OCI-LY7 (cell line): ENCODE results near the gene FRMD5. TPM values are rescaled to one million over a fixed set of nuclear protein-coding genes. Genes with fewer than 3 reads are reported as not detected.

Experiments
- BruUV-seq: library from RNA; stranded (reverse); fragments of 400-500 nt; replicated peaks from 2 replicates; lab custom pipeline; 2021; lab: Mats Ljungman, UMichigan
- CTCF ChIA-PET: fragments of 300-600 bp; sonication (Branson Sonifier 250); formaldehyde crosslinking; loops from one replicate; lab custom pipeline; 2022; ENCODE audit warnings: antibody characterized with exemption; ENCODE audit not compliant: unreplicated experiment; lab: Charles Lee
- POLR2A ChIA-PET: fragments of 300-600 bp; sonication (Branson Sonifier 250); formaldehyde crosslinking; loops from one replicate; lab custom pipeline; 2022; ENCODE audit warnings: antibody characterized with exemption; lab: Charles Lee
- DNase-seq: peaks from one replicate; pipeline ENCODE4 v3.0.0-alpha.2; 2015; ENCODE audit warnings: low spot score
- H2AFZ ChIP-seq: fragments of 200-600 bp; sonication (generic), shearing (Covaris generic); 2 replicates; pipeline ENCODE4 v1.6.1; 2014; ENCODE audit warnings: mild to moderate bottlenecking, antibody characterized with exemption, low read length, moderate library complexity
- H3K27ac ChIP-seq: fragments of 200-600 bp; sonication (generic); 2 replicates; pipeline ENCODE4 v1.5.1; 2014; ENCODE audit warnings: mixed run types, low read depth, mild to moderate bottlenecking, moderate library complexity, low read length, inconsistent platforms; ENCODE audit not compliant: poor library complexity, severe bottlenecking
- H3K36me3 ChIP-seq: fragments of 200-600 bp; sonication (generic); 2 replicates; pipeline ENCODE4 v1.6.1; 2014; ENCODE audit warnings: mild to moderate bottlenecking, antibody characterized with exemption, low read length, moderate library complexity, mixed read lengths; ENCODE audit not compliant: insufficient read depth
- H3K4me1 ChIP-seq: fragments of 200-600 bp; sonication (generic); 2 replicates; pipeline ENCODE4 v1.5.1; 2014; ENCODE audit warnings: mild to moderate bottlenecking, low read length; ENCODE audit not compliant: insufficient read depth, poor library complexity, severe bottlenecking
- H3K4me2 ChIP-seq: fragments of 200-600 bp; sonication (generic); 2 replicates; pipeline ENCODE4 v1.6.1; 2014; ENCODE audit warnings: mild to moderate bottlenecking, low read length
- H3K4me3 ChIP-seq: fragments of 200-600 bp; sonication (generic); 2 replicates; pipeline ENCODE4 v1.5.1; 2014; ENCODE audit warnings: mild to moderate bottlenecking, low read depth, low read length; ENCODE audit not compliant: poor library complexity, severe bottlenecking
- H3K79me2 ChIP-seq: fragments of 200-600 bp; sonication (generic); 2 replicates; pipeline ENCODE4 v1.6.1; 2016; ENCODE audit warnings: low read depth, mild to moderate bottlenecking, low read length, moderate library complexity, mixed read lengths; ENCODE audit not compliant: insufficient read depth
- H3K9me2 ChIP-seq: fragments of 200-600 bp; sonication (generic); 2 replicates; pipeline ENCODE4 v1.6.1; 2016; ENCODE audit warnings: mild to moderate bottlenecking, low read length, mixed read lengths; ENCODE audit not compliant: insufficient read depth
- H3K9me3 ChIP-seq: fragments of 200-600 bp; sonication (generic); 2 replicates; pipeline ENCODE4 v1.6.1; 2014; ENCODE audit warnings: mild to moderate bottlenecking, mixed run types, low read length, mixed read lengths
- H4K20me1 ChIP-seq: fragments of 200-600 bp; sonication (generic); 2 replicates; pipeline ENCODE4 v1.6.1; 2014; ENCODE audit warnings: mild to moderate bottlenecking, antibody characterized with exemption, low read length, moderate library complexity, mixed read lengths; ENCODE audit not compliant: insufficient read depth
- EZH2phosphoT487 ChIP-seq: fragments of 200-600 bp; sonication (generic); IDR thresholded peaks from 2 replicates; pipeline ENCODE4 v1.6.1; 2018; ENCODE audit warnings: low read depth, borderline replicate concordance, mild to moderate bottlenecking, mixed run types, antibody characterized with exemption, low read length, moderate library complexity, mixed read lengths
- intact Hi-C: fragments of 100-400 bp; cut with micrococcal nuclease; formaldehyde crosslinking; loops from one replicate; pipeline ENCODE4 v1.10.0; 2022; ENCODE audit not compliant: unreplicated experiment
- total RNA-seq, 2 experiments: library from RNA; depleted of rRNA in 1 of 2; stranded (reverse); fragments of >200 nt in 1 of 2; shearing (Covaris generic) in 1 of 2; gene quantifications; 2 replicates each; pipeline ENCODE4 v1.2.3, GENCODE V29; 2014 to 2022
- TF ChIP-seq, protein P1 (sequence below): fragments of 200-600 bp; sonication (generic); conservative IDR thresholded peaks from 2 replicates; pipeline ENCODE4 v1.5.1; 2014; ENCODE audit warnings: mild to moderate bottlenecking, antibody characterized with exemption, low read length, moderate library complexity, mixed read lengths

The FRMD5 gene
- total RNA-seq, 2 experiments from 2014 or later = not detected

DNA sequence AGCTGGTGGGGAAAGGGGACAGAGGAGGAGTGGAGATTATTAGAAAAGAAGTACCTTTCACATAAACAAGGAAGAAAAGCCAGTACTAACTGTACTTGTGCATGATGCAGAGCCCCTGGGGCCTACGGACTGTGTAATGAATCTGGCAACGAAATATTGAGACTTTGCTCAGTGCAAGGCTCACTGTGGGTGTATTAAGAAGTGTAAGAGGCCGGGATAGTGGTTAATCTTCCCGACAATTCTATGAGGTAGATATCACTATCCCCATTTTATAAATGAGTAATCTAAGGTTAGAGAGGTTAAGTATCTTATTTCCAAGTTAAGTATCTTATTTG, 278.8 kb downstream of the FRMD5 start:
- H3K79me2 ChIP-seq = no peaks in the 10 kb centered on the region
- BruUV-seq = no TSS peak
- H3K27ac ChIP-seq = no peak overlapping the region
- no peaks in the 10 kb centered on the region for H3K9me2 ChIP-seq
- H3K4me3 ChIP-seq = no peak overlapping the region
- H3K4me1 ChIP-seq = no peaks in the 10 kb centered on the region
- ChIA-PET CTCF (no interaction called here), POLR2A (no interaction called here)
- no peaks in the 10 kb centered on the region for H3K36me3 ChIP-seq
- TF ChIP-seq, protein P1, sequence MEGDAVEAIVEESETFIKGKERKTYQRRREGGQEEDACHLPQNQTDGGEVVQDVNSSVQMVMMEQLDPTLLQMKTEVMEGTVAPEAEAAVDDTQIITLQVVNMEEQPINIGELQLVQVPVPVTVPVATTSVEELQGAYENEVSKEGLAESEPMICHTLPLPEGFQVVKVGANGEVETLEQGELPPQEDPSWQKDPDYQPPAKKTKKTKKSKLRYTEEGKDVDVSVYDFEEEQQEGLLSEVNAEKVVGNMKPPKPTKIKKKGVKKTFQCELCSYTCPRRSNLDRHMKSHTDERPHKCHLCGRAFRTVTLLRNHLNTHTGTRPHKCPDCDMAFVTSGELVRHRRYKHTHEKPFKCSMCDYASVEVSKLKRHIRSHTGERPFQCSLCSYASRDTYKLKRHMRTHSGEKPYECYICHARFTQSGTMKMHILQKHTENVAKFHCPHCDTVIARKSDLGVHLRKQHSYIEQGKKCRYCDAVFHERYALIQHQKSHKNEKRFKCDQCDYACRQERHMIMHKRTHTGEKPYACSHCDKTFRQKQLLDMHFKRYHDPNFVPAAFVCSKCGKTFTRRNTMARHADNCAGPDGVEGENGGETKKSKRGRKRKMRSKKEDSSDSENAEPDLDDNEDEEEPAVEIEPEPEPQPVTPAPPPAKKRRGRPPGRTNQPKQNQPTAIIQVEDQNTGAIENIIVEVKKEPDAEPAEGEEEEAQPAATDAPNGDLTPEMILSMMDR = no peak
- TF ChIP-seq EZH2phosphoT487 = no peak
- H3K9me3 ChIP-seq = no peaks in the 10 kb centered on the region
- no peak overlapping the region for H3K4me2 ChIP-seq
- H4K20me1 ChIP-seq = no peaks in the 10 kb centered on the region
- intact Hi-C loops = no loop called here
- DNase-seq = no peak
- H2AFZ ChIP-seq = no peak overlapping the region

DNA sequence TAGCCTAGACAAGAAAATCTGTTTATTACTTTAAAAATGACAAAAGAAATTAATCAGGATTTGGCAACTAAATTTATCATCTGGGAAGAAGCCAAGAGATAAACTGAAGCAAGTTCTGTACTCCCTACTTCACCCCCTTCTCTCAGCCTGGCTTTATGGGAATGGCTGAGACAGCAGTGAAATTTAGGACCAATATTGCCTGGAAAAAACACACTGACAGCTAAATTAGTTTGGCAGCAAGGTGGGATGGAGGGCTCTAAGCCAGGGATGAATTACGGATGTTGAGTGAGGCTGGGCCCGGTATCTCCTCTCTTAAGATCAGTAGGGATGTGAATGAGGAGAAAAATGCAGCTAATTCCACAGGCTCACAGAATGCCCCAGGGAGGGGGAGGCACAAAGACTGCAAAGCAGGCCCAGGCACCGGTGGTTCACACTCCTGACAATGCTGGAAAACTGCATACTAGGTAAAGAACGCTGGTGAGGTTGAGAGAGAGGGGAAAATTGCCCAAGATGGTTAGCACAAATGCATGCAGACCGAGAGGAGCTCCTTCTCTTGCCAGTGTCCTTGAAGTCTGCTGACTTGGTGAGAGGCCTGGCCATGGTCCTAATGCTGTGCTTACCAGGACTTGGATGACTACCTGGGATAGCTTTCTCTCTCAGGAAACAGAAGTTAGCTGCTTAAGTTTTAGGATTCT, 279.3 kb downstream of the FRMD5 start:
- Histone ChIP-seq H3K4me3 (no peak overlapping the region), H3K36me3 (no peaks in the 10 kb centered on the region), H4K20me1 (no peaks in the 10 kb centered on the region), H3K27ac (no peak overlapping the region), H3K4me2 (no peak overlapping the region), H3K4me1 (no peaks in the 10 kb centered on the region), H3K9me3 (no peaks in the 10 kb centered on the region), H2AFZ (no peak overlapping the region), H3K79me2 (no peaks in the 10 kb centered on the region), H3K9me2 (no peaks in the 10 kb centered on the region)
- no TSS peak for BruUV-seq
- no peak for DNase-seq
- CTCF ChIA-PET = no interaction called here
- intact Hi-C loops = no loop called here
- TF ChIP-seq, protein P1 = no peak
- no peak for TF ChIP-seq EZH2phosphoT487
- POLR2A ChIA-PET = no interaction called here

DNA sequence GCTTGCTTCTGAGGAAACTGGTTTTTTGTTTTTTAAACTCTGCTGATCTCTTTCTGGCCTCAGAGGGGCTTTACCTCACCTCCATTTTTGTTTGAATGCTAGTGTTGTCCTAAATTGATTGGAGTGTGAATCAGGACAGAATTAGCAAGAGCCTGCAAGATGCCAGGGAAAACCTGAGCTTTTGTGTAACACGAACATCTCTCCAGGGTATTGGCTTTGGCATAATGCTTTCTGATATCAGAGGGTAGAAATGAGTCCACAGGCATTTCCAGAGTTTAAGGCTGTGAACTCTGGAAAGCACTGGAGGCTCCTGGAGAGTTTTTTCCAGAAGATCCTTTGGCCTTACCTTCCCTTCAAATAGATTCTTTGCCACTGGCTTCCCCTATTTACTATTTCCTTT, 281.1 kb downstream of the FRMD5 start:
- ChIA-PET CTCF (no interaction called here), POLR2A (interaction anchor here (0.6 kb wide), 2 partner anchors 501 to 1098 kb away, joined by 3 read pairs; no protein-coding TSS in a partner anchor)
- Histone ChIP-seq H3K4me2 (no peak overlapping the region), H3K4me1 (no peaks in the 10 kb centered on the region), H3K9me3 (no peaks in the 10 kb centered on the region), H4K20me1 (no peaks in the 10 kb centered on the region), H3K36me3 (no peaks in the 10 kb centered on the region), H3K4me3 (no peak overlapping the region), H3K79me2 (no peaks in the 10 kb centered on the region), H3K9me2 (no peaks in the 10 kb centered on the region), H3K27ac (no peak overlapping the region), H2AFZ (no peak overlapping the region)
- intact Hi-C loops = no loop called here
- no peak for DNase-seq
- BruUV-seq = no TSS peak
- no peak for TF ChIP-seq EZH2phosphoT487
- TF ChIP-seq, protein P1 = no peak
